Activated CD8-positive, alpha-beta memory T cell treated with anti-CD3 and anti-CD28 coated beads for 36 hours (primary cell): Measurements from ENCODE around the gene FAM114A2. TPM values are rescaled to one million over a fixed set of nuclear protein-coding genes. Genes with fewer than 3 reads are reported as not detected.
"Not testable (repeated sequence)": the region's sequence is repeated elsewhere in the genome, so short reads cannot be mapped to it uniquely, and the experiment has no call there.

Source experiments
- CTCF ChIA-PET: fragments of 350-600 bp; sonication (Branson Sonifier 250); formaldehyde crosslinking; loops from one replicate; lab custom pipeline; 2021; ENCODE audit warnings: antibody characterized with exemption; lab: Charles Lee
- POLR2A ChIA-PET: fragments of 350-600 bp; sonication (Branson Sonifier 250); formaldehyde crosslinking; loops from one replicate; lab custom pipeline; 2021; ENCODE audit warnings: antibody characterized with exemption; lab: Charles Lee
- total RNA-seq, 2 experiments: library from RNA; stranded (reverse); gene quantifications; one replicate each; pipeline ENCODE4 v1.2.3, GENCODE V29; 2021

Gene FAM114A2
- total RNA-seq, 2 experiments from 2014 or later, result 28.8 to 30.9 TPM

DNA sequence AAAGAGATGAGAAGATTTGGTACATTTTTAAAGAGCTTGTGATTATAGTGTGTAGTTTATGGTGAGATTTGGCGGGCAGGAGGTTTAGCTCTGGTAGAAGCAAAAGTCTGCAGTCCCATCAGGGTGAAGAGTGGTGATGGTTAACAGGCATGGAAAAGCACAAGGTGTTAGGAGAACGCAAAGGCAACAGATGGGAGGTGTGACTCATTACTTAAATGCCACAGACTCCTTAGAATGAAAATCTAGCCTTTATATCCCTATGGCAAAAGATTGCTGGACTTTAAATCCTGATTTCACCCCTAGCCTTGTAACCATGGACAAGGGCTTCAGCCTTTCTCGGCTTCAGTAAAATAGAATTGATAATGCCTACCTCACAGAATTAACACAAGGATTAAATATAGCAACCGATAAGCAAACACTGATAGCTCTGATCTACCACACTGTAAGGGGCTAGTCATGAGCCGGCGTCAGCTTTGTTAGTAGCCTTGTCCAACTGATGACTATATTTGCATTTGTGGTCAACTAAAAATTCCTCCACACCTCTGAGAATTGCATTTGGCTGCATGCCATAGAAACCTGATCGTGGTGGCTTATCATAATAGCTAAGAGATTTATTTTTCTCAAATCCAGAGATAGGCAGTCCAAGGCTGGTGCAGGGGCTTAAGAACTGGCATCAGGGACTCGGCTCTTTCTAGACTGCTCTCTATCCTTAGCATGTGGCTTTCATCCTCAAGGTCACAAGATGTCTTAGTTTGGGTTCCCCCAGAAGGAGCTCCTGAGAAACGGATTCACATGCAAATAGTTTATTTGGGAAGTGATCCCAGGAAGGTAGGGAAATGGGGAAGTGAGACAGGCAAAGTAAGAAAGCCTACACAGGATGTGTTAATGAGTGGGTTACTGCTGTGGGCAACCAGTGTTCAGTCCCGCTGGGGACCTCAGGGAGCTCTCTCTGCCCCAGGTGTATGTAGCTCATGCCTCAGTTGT is 19.6 kb upstream of the FAM114A2 start:
- ChIA-PET CTCF (interaction anchor here (0.9 to 1.8 kb wide), 6 partner anchors 10 to 347 kb away, joined by 3 to 7 read pairs (median 4); partner anchors contain the start of gene GALNT10), POLR2A (no interaction called here)

DNA sequence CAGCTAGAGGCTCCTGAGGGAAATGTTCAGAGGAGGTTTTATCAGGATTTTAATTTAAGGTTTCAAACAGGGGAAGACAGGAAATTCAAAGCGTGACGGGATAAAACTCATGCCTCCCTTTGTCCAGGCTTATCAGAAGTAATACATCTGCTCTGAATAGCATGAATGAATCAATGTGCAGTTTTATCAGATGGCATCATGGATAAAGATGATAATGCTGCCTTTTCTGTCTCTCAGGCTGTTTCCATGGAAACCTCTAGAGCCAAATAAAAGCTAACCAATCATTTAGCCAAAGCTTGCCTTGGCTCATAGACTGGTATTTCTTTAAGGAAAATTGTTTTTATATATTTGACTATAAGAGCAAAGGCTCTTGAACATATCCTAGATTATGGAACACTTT is 16.5 kb upstream of the FAM114A2 start:
- ChIA-PET POLR2A (interaction anchor here (0.6 to 1.0 kb wide), 2 partner anchors 119 to 392 kb away, joined by 3 read pairs; no protein-coding TSS in a partner anchor), CTCF (interaction anchor here (0.6 kb wide), 1 partner anchor 8 kb away, joined by 4 read pairs; no protein-coding TSS in a partner anchor)

DNA sequence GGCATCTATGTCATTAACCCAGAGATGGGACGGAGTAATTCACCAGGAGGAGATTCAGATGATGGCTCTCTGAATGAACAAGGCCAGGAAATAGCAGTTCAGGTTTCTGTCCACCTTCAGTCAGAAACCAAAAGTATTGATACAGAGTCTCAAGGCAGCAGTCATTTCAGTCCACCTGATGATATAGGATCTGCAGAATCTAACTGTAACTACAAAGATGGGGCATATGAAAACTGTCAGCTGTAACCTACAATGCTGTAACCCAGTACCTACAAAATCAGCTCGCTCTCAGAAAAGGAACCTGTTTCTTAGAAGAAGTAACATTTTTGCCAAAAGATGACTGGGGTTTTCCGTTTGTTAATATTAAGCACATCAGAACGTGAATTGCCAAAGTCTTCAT is 14.8 kb upstream of the FAM114A2 start:
- ChIA-PET POLR2A (no interaction called here), CTCF (interaction anchor here (1.0 kb wide), 1 partner anchor 19 kb away, joined by 4 read pairs; no protein-coding TSS in a partner anchor)

DNA sequence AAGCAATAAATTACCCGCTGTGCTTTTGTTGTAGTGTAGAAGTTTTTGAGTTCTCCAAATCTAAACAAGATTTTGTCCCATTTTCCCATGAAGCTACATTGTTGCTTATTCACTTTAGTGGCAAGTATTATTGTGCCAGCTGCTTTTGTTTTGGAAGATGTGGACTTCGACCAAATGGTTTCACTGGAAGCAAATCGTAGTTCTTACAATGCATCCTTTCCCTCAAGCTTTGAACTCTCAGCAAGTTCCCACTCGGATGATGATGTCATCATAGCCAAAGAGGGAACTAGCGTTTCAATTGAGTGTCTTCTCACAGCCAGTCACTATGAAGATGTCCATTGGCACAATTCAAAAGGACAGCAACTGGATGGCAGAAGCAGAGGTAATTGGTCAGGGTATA is 10.9 kb upstream of the FAM114A2 start:
- CTCF ChIA-PET, result no interaction called here

DNA sequence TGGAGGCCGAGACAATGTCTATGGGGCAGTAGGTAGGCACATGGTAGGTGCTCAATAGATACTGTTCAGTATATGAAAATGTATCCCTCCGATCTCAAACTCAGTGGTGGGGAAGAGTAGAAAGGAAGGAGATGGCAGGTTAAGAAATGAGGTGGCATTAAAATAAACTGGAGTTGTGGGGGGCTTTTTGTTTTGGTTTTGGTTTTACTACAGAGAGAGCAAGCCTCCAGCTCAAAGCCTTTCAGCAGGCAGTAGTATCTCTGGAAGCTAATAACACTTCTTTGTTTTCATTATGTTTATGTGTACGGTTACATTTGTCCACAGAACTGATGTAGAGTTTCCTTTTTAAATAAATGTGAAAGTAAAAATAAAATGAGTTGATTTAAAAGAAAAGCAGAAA is 8.6 kb upstream of the FAM114A2 start:
- ChIA-PET POLR2A (interaction anchor here (1.9 kb wide), 1 partner anchor 9 kb away, joined by 5 read pairs; the partner anchor contains the start of genes FAM114A2 and MFAP3), CTCF (no interaction called here)

More for the DNA sequence above, 10.9 kb upstream of the FAM114A2 start:
- POLR2A ChIA-PET, result no interaction called here

DNA sequence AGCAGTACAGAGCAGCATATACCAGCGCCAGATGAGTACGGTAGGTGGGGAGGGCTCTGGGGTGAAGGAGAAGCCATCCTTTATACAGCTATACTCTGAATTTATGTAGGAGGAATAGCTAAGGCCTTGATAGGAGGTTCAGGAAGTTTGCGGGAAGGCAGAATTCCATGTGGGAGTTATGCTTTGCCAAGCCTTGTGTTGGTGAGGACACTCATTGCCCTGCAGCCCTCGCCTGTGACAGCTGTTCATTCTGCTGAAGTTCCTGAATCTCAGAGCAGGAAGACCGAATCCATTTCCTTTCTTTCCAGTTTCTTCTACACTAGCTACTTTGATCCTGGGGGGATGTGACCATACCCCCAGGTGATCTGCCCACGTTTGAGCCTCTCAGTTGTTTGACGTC is 7.8 kb upstream of the FAM114A2 start:
- ChIA-PET POLR2A (no interaction called here), CTCF (no interaction called here)

DNA sequence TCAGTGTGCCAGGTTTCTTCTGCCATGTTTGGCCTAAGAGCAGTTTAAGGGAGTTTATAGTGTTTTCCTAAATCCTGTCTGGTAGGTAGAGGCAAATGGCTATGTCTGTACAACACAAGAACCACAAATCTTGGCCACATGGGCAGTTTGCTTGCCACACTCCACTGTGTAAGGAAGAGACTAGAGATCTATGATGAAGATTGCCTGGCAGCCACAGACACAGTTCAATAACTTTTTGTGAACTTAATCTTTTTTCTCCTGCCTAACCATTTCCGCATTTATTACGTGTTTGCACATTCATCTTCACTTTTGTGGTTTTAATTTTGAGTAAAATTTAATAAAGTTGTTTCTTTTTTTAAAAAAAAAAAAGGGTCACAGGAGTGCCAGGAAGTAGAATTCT is 5.9 kb upstream of the FAM114A2 start:
- ChIA-PET CTCF (interaction anchor here (1.3 kb wide), 1 partner anchor 28 kb away, joined by 3 read pairs; no protein-coding TSS in a partner anchor), POLR2A (no interaction called here)

DNA sequence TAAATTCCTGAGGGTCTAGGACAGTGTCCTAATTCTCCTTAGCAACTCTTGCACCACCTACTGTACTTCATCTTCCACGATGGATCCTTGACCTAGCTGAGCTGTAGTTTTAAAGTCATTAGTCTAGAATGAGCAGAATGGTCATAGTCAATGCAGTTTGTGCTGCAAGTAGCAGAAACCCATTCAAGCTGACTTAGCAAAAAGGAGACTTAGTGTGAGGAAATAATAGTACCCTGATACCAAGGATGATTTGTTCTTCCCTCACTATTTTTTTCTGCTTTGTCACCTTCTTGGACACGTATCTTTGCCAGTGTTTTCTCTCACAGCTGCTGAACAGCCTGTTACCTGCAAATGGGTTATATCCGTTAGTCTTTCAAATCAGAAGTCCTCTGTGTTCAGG is 5.4 kb upstream of the FAM114A2 start:
- ChIA-PET POLR2A (no interaction called here), CTCF (interaction anchor here (1.3 kb wide), 1 partner anchor 29 kb away, joined by 3 read pairs; no protein-coding TSS in a partner anchor)

DNA sequence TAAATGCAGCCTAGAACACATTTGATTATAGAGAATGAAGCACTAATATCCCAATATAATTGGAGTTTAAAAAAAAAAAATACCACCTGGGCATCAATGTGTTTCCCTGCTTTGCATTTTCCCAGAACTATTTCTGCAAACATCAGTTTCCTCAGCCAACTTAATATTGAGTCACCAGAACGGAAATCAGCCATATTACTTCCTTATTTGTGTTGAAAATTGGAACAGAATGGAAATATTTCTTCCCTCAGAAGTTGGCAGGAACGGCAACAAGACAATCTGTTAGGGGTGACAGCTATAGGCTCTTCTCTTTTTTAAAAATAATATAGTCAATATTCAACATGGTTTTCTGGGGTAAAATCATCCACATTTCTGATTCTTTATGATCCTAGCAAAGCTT is 4.1 kb upstream of the FAM114A2 start:
- CTCF ChIA-PET, result interaction anchor here (1.0 kb wide), 1 partner anchor 29 kb away, joined by 4 read pairs; no protein-coding TSS in a partner anchor
- POLR2A ChIA-PET, result no interaction called here

DNA sequence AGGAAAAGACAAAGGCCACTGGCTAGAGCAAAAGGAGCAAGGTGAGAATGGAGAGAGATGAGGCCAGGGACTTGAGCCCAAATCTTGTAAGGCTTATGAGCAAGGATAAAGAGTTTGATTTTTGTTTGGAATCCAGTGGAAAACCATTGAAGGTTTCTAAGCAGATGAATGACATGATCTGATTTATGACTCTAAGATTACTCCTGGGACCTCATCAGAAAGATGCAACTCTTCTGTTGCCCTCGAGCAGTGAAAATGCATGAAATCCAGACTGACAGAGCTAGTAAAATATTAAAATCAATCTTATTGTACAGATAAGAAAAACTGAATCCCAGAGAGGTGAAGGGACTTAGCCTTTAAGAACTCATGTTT is 734 bp upstream of the FAM114A2 start:
- POLR2A ChIA-PET, result interaction anchor here (0.6 to 1.7 kb wide), 6 partner anchors 9 to 899 kb away, joined by 3 to 8 read pairs (median 5); partner anchors contain the start of genes CNOT8, GALNT10 and GEMIN5
- CTCF ChIA-PET, result interaction anchor here (0.7 to 1.5 kb wide), 2 partner anchors 150 to 365 kb away, joined by 3 to 7 read pairs; partner anchors contain the start of gene GALNT10

DNA sequence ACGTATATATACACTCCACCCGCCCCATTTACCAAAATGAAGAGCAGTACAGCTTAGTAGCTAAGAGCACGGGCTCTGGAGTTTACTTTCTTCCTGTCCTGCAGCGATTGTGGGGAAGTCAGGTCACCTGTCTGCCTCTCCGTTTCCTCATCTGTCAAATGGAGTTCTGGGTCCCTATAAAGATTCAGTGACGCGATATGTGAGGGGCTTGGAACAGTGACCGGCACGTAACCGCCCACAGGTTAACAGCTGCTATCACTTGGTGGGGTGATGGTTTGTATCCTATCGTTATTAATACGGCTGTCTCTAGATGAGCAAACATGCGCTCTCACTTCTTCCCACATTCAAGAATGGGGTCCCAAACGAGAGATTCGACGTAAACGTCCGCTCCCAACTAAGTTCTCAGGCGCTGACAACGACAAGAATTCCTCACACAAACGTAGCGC is 426 bp downstream of the FAM114A2 start:
- ChIA-PET POLR2A (interaction anchor here (1.1 to 1.7 kb wide), 5 partner anchors 10 to 820 kb away, joined by 3 to 8 read pairs (median 5); partner anchors contain the start of genes CNOT8 and GALNT10), CTCF (interaction anchor here (1.5 kb wide), 1 partner anchor 152 kb away, joined by 7 read pairs; the partner anchor contains the start of gene GALNT10)

DNA sequence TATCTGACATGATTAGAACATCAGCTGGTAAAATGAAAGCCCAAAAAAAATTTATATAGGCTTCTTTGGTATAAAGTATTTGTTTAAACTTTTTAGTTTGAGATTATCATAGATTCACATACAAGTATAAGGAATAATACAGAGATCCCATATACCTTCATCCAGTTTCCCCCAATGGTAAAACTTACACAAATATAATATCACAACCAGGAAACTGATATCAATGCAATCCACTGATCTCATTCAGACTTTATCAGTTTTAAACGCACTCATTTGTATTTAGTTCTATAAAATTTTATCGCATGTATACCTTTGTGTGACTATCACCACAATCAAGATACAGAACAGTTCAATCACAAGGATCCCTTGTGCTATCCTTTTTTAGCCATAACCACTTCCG is 3.8 kb downstream of the FAM114A2 start:
- ChIA-PET CTCF (no interaction called here), POLR2A (no interaction called here)

DNA sequence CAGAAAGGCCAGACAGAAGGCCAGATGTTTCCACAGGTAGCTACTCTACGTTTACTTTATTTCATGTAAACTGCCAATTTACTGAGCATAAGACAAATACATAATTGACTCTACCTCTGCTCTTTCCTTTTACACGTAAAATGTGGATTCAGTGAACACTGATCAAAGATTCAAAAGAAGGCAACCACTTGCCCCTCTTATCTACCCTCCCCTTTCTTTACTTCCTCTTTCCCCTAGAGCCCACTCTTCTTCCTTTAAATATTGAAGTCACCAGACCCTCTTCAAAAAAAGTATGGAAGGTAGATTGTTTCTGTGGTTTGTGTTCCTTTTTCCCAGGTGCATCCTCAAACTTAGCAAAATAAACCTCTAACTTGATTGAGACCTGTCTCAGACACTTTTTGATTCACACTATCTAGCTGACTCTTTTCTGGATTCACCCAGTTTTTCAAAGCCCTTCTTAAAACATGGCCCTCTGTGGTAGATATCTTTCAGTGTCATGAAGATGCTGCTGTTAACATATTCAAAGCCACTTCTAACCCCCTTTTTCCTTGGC is 6.7 kb downstream of the FAM114A2 start:
- POLR2A ChIA-PET, result no interaction called here
- CTCF ChIA-PET, result no interaction called here

DNA sequence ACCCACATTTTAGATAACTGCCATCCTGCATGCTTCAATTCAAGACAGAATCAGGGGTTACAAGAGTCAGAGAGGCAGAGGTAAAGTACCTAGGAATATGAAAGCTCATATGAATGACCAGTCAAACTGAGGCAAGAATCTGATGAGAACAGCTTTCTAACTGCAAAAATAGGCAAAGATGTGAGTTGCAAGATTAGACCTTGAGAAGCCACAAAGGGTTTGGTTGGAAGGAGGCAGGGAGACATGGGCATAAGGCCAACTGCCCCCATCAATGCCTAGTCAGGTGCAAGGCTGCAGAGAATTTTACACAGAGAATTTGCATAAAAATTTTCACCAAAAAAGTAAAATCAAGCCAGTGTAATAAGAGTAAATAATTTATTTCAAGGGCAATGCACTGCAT is 12.8 kb downstream of the FAM114A2 start:
- CTCF ChIA-PET, result interaction anchor here (0.9 kb wide), 1 partner anchor 51 kb away, joined by 4 read pairs; no protein-coding TSS in a partner anchor
- POLR2A ChIA-PET, result no interaction called here

DNA sequence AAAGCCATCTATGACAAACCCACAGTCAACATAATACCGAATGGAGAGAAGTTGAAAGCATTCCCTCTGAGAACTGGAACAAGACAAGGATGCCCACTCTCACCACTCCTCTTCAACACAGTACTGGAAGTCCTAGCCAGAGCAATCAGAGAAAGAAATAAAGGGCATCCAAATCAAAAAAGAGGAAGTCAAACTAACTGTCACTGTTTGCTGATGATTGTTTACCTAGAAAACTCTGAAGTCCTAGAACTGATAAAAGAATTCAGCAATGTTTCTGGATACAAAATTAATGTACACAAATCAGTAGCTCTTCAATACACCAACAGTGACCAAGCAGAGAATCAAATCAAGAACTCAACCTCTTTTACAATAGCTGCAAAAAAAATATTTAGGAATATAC is 19.8 kb downstream of the FAM114A2 start:
- CTCF ChIA-PET, POLR2A ChIA-PET: not testable (repeated sequence)

DNA sequence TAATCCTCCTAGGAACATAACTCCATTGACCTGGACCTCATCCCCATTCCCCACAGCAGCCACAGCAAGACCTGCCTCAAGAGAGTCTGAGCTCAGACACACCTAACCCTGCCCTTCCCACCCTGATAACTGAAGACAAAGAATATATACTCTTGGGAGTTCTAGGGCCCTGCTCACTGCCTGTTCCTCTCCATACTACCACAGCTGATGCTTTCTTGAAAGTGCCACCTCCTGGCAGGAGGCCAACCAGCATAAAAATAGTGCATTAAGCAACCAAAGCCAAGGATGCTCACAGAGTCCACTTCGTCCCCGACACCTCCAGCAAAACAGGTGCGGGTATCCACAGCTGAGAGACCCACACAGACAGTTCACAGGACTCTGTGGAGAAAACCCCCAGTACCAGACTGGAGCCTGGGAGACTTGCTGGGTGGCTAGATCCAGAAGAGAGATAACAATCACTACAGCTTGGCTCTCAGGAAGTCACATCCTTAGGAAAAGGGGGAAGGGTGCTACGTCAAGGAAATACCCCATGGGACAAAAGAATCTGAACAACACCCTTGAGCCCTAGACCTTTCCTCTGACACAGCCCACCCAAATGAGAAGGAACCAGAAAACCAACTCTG is 23.5 kb downstream of the FAM114A2 start:
- POLR2A ChIA-PET, result no interaction called here
- CTCF ChIA-PET, result no interaction called here

DNA sequence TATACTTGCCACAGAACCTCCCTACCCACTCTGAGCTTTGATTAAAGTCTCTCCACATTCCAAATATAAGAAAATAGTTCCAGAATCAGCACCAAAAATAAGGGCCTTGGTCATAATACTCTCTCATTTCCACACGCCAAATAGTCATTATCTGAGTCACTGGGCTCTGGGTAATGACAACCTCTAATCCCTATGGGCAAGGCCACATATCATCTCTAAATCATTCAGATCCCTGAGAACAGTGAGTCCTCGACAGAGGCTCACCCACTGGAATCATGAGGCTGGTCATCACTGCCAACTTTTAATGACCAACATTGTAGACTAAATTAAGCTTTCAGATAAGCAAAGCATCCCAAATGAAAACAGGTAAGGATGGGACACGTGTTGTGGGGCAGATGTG is 28.1 kb downstream of the FAM114A2 start:
- POLR2A ChIA-PET, result no interaction called here
- CTCF ChIA-PET, result interaction anchor here (0.8 kb wide), 1 partner anchor 36 kb away, joined by 3 read pairs; no protein-coding TSS in a partner anchor

DNA sequence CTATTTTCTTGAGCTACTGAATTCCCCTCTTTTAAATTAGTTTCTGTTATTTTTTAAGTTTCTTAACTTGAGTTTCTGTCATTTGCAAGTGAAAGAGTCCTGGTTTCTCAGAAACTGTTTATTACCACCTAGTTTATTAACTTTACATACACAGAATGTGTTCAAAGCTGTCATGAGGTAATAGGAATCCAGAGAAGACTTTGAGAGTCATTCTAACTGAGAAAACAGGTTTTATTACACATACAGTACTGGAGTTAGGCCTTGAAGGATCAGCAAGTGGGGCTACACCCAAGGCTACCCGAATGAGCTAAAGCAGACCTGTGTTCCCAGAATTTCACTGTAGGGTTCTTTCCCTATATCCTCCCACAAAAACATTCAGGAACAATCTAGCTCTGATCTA is 33.1 kb downstream of the FAM114A2 start:
- POLR2A ChIA-PET, result no interaction called here
- CTCF ChIA-PET, result no interaction called here

DNA sequence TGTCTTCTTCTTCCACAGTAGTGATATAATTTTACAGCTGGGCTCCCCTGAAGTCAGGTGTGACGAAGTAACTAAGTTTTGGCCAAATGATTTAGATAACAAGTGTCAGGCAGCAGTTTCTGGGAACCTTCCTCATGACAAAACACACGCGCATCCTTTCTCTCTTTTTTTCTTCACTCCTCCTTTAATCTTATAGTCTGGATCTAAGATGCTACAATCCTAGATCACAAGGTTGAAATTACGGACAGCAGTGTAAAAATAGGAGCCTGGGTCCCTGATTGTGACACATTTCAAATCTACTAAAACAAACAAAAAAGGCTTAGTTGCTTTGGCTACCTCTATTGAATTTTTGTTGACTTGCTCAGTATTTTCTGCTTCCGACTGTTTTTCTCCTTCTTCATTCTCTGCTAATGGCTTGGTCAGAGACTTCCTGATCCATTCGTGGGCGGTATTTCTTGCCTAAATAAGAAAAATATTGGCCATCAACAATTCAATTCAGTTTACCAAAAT is 36.1 kb downstream of the FAM114A2 start:
- POLR2A ChIA-PET, result no interaction called here
- CTCF ChIA-PET, result no interaction called here
